ENCODE measurements around the gene ITSN1. TPM values are rescaled to one million over a fixed set of nuclear protein-coding genes. Genes with fewer than 3 reads are reported as not detected.

ITSN1 gene
- total RNA-seq, 2 donors from 2014 or later = 50.9 to 78.6 TPM

DNA sequence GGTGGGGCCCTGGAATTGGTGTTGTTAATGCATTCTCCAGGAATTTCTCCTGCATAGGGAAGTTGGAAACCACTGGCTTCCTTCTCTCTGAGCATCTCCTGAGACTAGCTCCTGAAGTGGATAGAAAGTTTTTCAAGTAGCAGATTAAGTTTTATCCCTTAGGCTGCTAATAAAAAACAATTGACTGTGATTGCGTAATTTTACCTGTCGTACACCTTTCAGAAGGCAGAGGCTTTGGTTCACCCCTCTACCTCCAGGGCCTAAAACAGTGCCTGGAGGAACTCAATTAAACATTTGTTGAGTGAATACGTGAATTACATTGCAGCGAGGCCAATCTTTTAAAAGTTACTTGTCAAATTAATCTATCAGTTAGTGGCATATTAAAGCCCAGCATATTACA, 3.4 kb downstream of the ITSN1 start:
- TF ChIP-seq, protein P1, sequence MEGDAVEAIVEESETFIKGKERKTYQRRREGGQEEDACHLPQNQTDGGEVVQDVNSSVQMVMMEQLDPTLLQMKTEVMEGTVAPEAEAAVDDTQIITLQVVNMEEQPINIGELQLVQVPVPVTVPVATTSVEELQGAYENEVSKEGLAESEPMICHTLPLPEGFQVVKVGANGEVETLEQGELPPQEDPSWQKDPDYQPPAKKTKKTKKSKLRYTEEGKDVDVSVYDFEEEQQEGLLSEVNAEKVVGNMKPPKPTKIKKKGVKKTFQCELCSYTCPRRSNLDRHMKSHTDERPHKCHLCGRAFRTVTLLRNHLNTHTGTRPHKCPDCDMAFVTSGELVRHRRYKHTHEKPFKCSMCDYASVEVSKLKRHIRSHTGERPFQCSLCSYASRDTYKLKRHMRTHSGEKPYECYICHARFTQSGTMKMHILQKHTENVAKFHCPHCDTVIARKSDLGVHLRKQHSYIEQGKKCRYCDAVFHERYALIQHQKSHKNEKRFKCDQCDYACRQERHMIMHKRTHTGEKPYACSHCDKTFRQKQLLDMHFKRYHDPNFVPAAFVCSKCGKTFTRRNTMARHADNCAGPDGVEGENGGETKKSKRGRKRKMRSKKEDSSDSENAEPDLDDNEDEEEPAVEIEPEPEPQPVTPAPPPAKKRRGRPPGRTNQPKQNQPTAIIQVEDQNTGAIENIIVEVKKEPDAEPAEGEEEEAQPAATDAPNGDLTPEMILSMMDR (IDR thresholded peaks at IDR 0.05) = no peak
- peaks cover 14 to 35% of the 10 kb centered on the region in 2 donors for H3K4me1 ChIP-seq (ENCODE audit: control insufficient read depth in 1 of 2, low read depth in 2 of 2)
- H3K36me3 ChIP-seq = no peaks in the 10 kb centered on the region
- H3K27ac ChIP-seq = peak overlapping the region in 1 of 2 donors; percentile 90
- H3K4me3 ChIP-seq = no peak overlapping the region
- ATAC-seq (ENCODE audit: insufficient number of reproducible peaks, low FRiP score, low read depth) = no peak
- H3K9me3 ChIP-seq = no peaks in the 10 kb centered on the region
- H3K27me3 ChIP-seq (replicated peaks; ENCODE audit: insufficient read depth) = no peaks in the 10 kb centered on the region
- DNase-seq (ENCODE audit: low spot score) = no peak

DNA sequence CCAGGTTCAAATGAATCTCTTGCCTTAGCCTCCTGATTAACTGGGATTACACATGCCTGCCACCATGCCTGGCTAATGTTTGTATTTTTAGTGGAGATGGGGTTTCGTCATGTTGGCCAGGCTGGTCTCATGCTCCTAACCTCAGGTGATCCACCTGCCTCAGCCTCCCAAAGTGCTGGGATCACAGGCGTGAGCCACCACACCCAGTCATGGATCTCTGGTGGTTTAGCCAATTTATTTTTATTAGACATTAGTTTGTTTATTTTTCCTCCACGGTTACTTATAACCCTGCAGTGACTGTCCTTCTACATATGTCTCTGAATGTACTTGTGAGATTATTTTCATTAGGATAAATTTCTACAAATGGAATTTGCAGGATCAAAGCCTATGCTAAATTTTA, 5.3 kb downstream of the ITSN1 start:
- no peaks in the 10 kb centered on the region for H3K9me3 ChIP-seq
- no peak overlapping the region for H3K4me3 ChIP-seq
- H3K36me3 ChIP-seq = no peaks in the 10 kb centered on the region
- H3K4me1 ChIP-seq (ENCODE audit: control insufficient read depth in 1 of 2, low read depth in 2 of 2) = peaks cover 14 to 39% of the 10 kb centered on the region in 2 donors
- TF ChIP-seq, protein P1 (IDR thresholded peaks at IDR 0.05) = no peak
- H3K27me3 ChIP-seq (replicated peaks; ENCODE audit: insufficient read depth) = no peaks in the 10 kb centered on the region
- H3K27ac ChIP-seq = no peak overlapping the region
- ATAC-seq (ENCODE audit: insufficient number of reproducible peaks, low FRiP score, low read depth) (no peak), DNase-seq (ENCODE audit: low spot score) (no peak)

- Histone ChIP-seq H3K4me1 (ENCODE audit: control insufficient read depth in 1 of 2, low read depth in 2 of 2) (peaks cover 14 to 39% of the 10 kb centered on the region in 2 donors), H3K36me3 (no peaks in the 10 kb centered on the region), H3K9me3 (no peaks in the 10 kb centered on the region), H3K27me3 (replicated peaks; ENCODE audit: insufficient read depth) (no peaks in the 10 kb centered on the region), H3K27ac (no peak overlapping the region), H3K4me3 (no peak overlapping the region)
- ATAC-seq (ENCODE audit: insufficient number of reproducible peaks, low FRiP score, low read depth) = no peak
- DNase-seq (ENCODE audit: low spot score) = no peak
- TF ChIP-seq, protein P1 (IDR thresholded peaks at IDR 0.05) = no peak
These were observed 6.3 kb downstream of the ITSN1 start for GRCh38 chr21:33648555-33648954.

- Histone ChIP-seq H3K9me3 (no peaks in the 10 kb centered on the region), H3K27ac (no peak overlapping the region), H3K27me3 (replicated peaks; ENCODE audit: insufficient read depth) (no peaks in the 10 kb centered on the region), H3K4me3 (no peak overlapping the region), H3K36me3 (no peaks in the 10 kb centered on the region), H3K4me1 (ENCODE audit: control insufficient read depth in 1 of 2, low read depth in 2 of 2) (peaks cover 4 to 31% of the 10 kb centered on the region in 2 donors)
- DNase-seq (ENCODE audit: low spot score) (no peak), ATAC-seq (ENCODE audit: insufficient number of reproducible peaks, low FRiP score, low read depth) (no peak)
- TF ChIP-seq, protein P1 (IDR thresholded peaks at IDR 0.05) = no peak
These were observed 7.9 kb downstream of the ITSN1 start for GRCh38 chr21:33650230-33650629.

- Histone ChIP-seq H3K9me3 (no peaks in the 10 kb centered on the region), H3K27me3 (replicated peaks; ENCODE audit: insufficient read depth) (no peaks in the 10 kb centered on the region), H3K36me3 (no peaks in the 10 kb centered on the region), H3K4me3 (no peak overlapping the region), H3K4me1 (ENCODE audit: control insufficient read depth in 1 of 2, low read depth in 2 of 2) (peaks cover 2 to 32% of the 10 kb centered on the region in 2 donors), H3K27ac (no peak overlapping the region)
- ATAC-seq (ENCODE audit: insufficient number of reproducible peaks, low FRiP score, low read depth) (no peak), DNase-seq (ENCODE audit: low spot score) (no peak)
- TF ChIP-seq, protein P1 (IDR thresholded peaks at IDR 0.05) = no peak
These were observed 8.7 kb downstream of the ITSN1 start for GRCh38 chr21:33650929-33651509.
